Mesendoderm (in vitro differentiated cells): Measurements from ENCODE around the gene DMAP1.

Experiments
- DNase-seq: peaks from one replicate; pipeline ENCODE4 v3.0.0; 2013
- H2AK5ac ChIP-seq: 2 replicates; pipeline ENCODE4 v1.6.1; 2013; ENCODE audit warnings: low read length, inconsistent platforms
- H2BK120ac ChIP-seq: 2 replicates; pipeline ENCODE4 v1.6.1; 2013; ENCODE audit warnings: low read depth, mild to moderate bottlenecking, low read length, moderate library complexity, mixed read lengths
- H2BK15ac ChIP-seq: replicated peaks from 2 replicates; pipeline ENCODE4 v1.6.1; 2013; ENCODE audit warnings: low read depth, mild to moderate bottlenecking, moderate library complexity
- H2BK5ac ChIP-seq: 2 replicates; pipeline ENCODE4 v1.6.1; 2013; ENCODE audit warnings: low read length, inconsistent platforms
- H3K18ac ChIP-seq: 2 replicates; pipeline ENCODE4 v1.6.1; 2013; ENCODE audit warnings: mild to moderate bottlenecking, low read length, mixed read lengths
- H3K23ac ChIP-seq: one replicate; pipeline ENCODE4 v1.6.1; 2013; ENCODE audit warnings: low read length
- H3K27ac ChIP-seq: 2 replicates; pipeline ENCODE4 v1.5.1; 2013; ENCODE audit warnings: low read depth, mild to moderate bottlenecking, inconsistent platforms, low read length, moderate library complexity
- H3K27me3 ChIP-seq: 2 replicates; pipeline ENCODE4 v1.6.1; 2013; ENCODE audit warnings: low read length, control low read depth, mild to moderate bottlenecking, inconsistent platforms; ENCODE audit not compliant: insufficient read depth, poor library complexity
- H3K36me3 ChIP-seq: 2 replicates; pipeline ENCODE4 v1.6.1; 2013; ENCODE audit warnings: low read length, inconsistent platforms; ENCODE audit not compliant: control insufficient read depth, insufficient read depth
- H3K4ac ChIP-seq: one replicate; pipeline ENCODE4 v1.6.1; 2013; ENCODE audit warnings: low read depth, mild to moderate bottlenecking, low read length, moderate library complexity
- H3K4me1 ChIP-seq: 2 replicates; pipeline ENCODE4 v1.6.1; 2013; ENCODE audit warnings: low read depth, low read length, inconsistent platforms; ENCODE audit not compliant: control insufficient read depth
- H3K4me2 ChIP-seq: 2 replicates; pipeline ENCODE4 v1.6.1; 2013; ENCODE audit warnings: low read length
- H3K4me3 ChIP-seq: 2 replicates; pipeline ENCODE4 v1.5.1; 2013; ENCODE audit warnings: mild to moderate bottlenecking, low read length
- H3K56ac ChIP-seq: one replicate; pipeline ENCODE4 v1.6.1; 2013; ENCODE audit warnings: low read length
- H3K79me1 ChIP-seq: 2 replicates; pipeline ENCODE4 v1.6.1; 2013; ENCODE audit warnings: low read length, inconsistent platforms
- H3K79me2 ChIP-seq: 2 replicates; pipeline ENCODE4 v1.6.1; 2013; ENCODE audit warnings: mild to moderate bottlenecking, low read length; ENCODE audit not compliant: control insufficient read depth, insufficient read depth
- H3K9ac ChIP-seq: 2 replicates; pipeline ENCODE4 v1.6.1; 2013; ENCODE audit warnings: low read length, inconsistent platforms
- H4K5ac ChIP-seq: one replicate; pipeline ENCODE4 v1.6.1; 2013; ENCODE audit warnings: low read length
- H4K8ac ChIP-seq: one replicate; pipeline ENCODE4 v1.6.1; 2013; ENCODE audit warnings: low read depth, mild to moderate bottlenecking, control low read depth, low read length, moderate library complexity
- WGBS: extraction: QIAGEN DNeasy Blood & Tissue Kit; methylation state at CpG from one replicate; pipeline ENCODE4 v1.1.7; 2013; ENCODE audit warnings: low lambda C conversion rate, missing lambda C conversion rate; ENCODE audit not compliant: insufficient coverage; ENCODE audit errors: extremely low coverage; 5-methylcytosine and 5-hydroxymethylcytosine counted together

DMAP1 gene

DNA sequence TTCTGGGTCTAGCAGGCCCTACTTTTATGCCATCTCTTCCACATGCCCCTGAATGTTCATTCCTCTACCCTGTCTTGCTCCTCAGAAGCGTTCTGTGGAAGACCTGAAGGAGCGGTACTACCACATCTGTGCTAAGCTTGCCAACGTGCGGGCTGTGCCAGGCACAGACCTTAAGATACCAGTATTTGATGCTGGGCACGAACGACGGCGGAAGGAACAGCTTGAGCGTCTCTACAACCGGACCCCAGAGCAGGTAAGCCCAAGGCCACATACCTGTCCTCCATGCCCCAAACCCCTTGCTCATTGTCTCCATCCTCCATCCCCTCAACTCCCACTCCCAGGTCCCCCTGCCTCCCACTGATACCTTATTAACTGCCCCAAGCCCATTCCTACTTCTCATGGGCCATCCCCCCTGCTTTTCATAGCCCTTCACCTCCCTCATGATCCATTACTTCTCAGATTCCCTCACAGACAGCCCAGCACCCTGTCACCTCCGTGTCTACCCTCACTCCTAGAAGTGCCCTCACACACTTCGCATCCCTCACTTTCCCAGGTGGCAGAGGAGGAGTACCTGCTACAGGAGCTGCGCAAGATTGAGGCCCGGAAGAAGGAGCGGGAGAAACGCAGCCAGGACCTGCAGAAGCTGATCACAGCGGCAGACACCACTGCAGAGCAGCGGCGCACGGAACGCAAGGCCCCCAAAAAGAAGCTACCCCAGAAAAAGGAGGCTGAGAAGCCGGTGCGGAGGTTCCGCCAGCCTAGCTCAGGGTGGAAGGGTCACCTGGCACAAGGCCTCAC is 5.4 kb downstream of the DMAP1 start:
- no peak overlapping the region for H3K9ac ChIP-seq
- no peak overlapping the region for H3K4ac ChIP-seq
- no peak overlapping the region for H3K56ac ChIP-seq
- no peak overlapping the region for H2BK5ac ChIP-seq
- no peak for DNase-seq
- H3K79me2 ChIP-seq: peaks cover 4% of the 10 kb centered on the region
- no peak overlapping the region for H3K4me2 ChIP-seq
- H2AK5ac ChIP-seq: no peak overlapping the region
- H3K27ac ChIP-seq: no peak overlapping the region
- no peak overlapping the region for H4K5ac ChIP-seq
- peaks cover 10% of the 10 kb centered on the region for H3K36me3 ChIP-seq
- H3K79me1 ChIP-seq: peaks cover 7% of the 10 kb centered on the region
- no peak overlapping the region for H2BK120ac ChIP-seq
- no peak overlapping the region for H3K18ac ChIP-seq
- H3K4me3 ChIP-seq: no peak overlapping the region
- no peaks in the 10 kb centered on the region for H3K27me3 ChIP-seq
- no peak overlapping the region for H3K23ac ChIP-seq
- no peak overlapping the region for H4K8ac ChIP-seq
- no peak overlapping the region for H2BK15ac ChIP-seq
- H3K4me1 ChIP-seq: peaks cover 5% of the 10 kb centered on the region
- no CpG with 5 or more reads among the region's 24 CpGs for WGBS

DNA sequence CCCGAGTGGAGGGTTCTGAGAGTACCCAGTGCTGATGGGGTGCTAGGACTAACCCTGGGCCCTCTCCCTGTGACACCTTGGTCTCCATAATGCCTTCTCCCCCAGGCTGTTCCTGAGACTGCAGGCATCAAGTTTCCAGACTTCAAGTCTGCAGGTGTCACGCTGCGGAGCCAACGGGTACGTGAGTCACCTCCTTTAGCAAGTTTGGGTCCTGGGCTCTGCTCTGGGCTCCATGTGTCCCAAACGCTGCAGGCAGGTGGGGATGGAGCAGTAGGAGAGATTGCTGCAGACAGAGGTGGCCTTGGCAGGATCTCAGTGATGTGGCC is 6.0 kb downstream of the DMAP1 start:
- no peak overlapping the region for H3K4ac ChIP-seq
- H3K79me2 ChIP-seq: no peaks in the 10 kb centered on the region
- no peak overlapping the region for H4K8ac ChIP-seq
- no peaks in the 10 kb centered on the region for H3K4me1 ChIP-seq
- peaks cover 10% of the 10 kb centered on the region for H3K36me3 ChIP-seq
- H3K56ac ChIP-seq: no peak overlapping the region
- H2BK5ac ChIP-seq: no peak overlapping the region
- H3K27ac ChIP-seq: no peak overlapping the region
- H2BK120ac ChIP-seq: no peak overlapping the region
- no peak overlapping the region for H3K4me2 ChIP-seq
- no peak overlapping the region for H3K9ac ChIP-seq
- H3K18ac ChIP-seq: no peak overlapping the region
- WGBS: no CpG with 5 or more reads among the region's 6 CpGs
- H3K23ac ChIP-seq: no peak overlapping the region
- H2AK5ac ChIP-seq: no peak overlapping the region
- no peaks in the 10 kb centered on the region for H3K27me3 ChIP-seq
- H3K4me3 ChIP-seq: no peak overlapping the region
- no peak for DNase-seq
- H2BK15ac ChIP-seq: no peak overlapping the region
- H3K79me1 ChIP-seq: peaks cover 2% of the 10 kb centered on the region
- no peak overlapping the region for H4K5ac ChIP-seq

DNA sequence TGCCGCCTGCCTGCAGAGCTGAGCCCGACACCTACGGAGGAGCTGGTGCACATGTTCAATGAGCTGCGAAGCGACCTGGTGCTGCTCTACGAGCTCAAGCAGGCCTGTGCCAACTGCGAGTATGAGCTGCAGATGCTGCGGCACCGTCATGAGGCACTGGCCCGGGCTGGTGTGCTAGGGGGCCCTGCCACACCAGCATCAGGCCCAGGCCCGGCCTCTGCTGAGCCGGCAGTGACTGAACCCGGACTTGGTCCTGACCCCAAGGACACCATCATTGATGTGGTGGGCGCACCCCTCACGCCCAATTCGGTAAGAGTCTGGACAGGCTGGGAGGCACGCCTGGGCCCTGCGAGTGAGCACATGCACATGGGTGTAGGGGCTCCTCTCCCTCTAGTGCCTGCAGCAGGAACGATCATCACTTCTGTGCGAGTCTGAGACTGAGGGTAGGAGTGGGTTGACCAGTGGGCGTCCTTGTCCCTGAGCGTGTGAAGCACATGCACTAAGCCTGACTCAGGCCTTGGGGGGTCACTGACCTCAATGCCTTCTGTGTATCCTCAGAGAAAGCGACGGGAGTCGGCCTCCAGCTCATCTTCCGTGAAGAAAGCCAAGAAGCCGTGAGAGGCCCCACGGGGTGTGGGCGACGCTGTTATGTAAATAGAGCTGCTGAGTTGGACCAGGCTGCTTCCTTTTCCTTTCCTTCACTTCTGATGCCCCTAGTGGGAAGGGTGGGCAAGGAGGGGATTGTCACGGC is 6.9 kb downstream of the DMAP1 start:
- Histone ChIP-seq H3K36me3 (peaks cover 10% of the 10 kb centered on the region), H2BK120ac (no peak overlapping the region), H3K27me3 (no peaks in the 10 kb centered on the region), H2AK5ac (no peak overlapping the region), H3K4me2 (no peak overlapping the region), H3K9ac (no peak overlapping the region), H3K23ac (no peak overlapping the region), H3K4me3 (no peak overlapping the region), H3K79me2 (no peaks in the 10 kb centered on the region), H3K4me1 (no peaks in the 10 kb centered on the region), H3K79me1 (no peaks in the 10 kb centered on the region), H3K4ac (no peak overlapping the region), H3K27ac (no peak overlapping the region), H2BK5ac (no peak overlapping the region), H2BK15ac (no peak overlapping the region), H4K5ac (no peak overlapping the region), H4K8ac (no peak overlapping the region), H3K18ac (no peak overlapping the region), H3K56ac (no peak overlapping the region)
- DNase-seq: no peak
- WGBS: no CpG with 5 or more reads among the region's 31 CpGs

DNA sequence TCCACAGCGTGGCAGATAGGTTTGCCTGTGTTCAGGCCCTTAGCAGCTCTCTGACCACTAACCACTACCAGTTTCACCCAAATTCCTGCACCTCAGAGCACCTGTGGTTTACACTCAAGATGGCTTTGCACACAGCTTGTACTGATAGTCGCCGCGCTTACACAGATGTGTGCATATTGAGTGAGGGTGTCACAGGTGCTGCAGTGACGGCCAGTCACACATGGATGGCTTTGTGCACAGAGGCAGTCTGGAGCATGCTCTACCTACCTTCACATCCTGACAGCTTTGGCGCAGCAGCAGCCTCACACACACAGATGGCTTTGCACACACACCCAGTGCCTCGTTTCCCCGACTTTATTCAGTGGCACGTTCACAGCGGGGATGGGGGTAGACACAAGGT is 7.5 kb downstream of the DMAP1 start:
- no peaks in the 10 kb centered on the region for H3K79me1 ChIP-seq
- no peak overlapping the region for H3K9ac ChIP-seq
- no peak overlapping the region for H3K4me3 ChIP-seq
- H2BK120ac ChIP-seq: no peak overlapping the region
- peaks cover 10% of the 10 kb centered on the region for H3K36me3 ChIP-seq
- H2AK5ac ChIP-seq: no peak overlapping the region
- no peak overlapping the region for H3K27ac ChIP-seq
- H4K5ac ChIP-seq: no peak overlapping the region
- no peak for DNase-seq
- no peak overlapping the region for H3K4ac ChIP-seq
- no peak overlapping the region for H3K18ac ChIP-seq
- H3K4me2 ChIP-seq: no peak overlapping the region
- H2BK15ac ChIP-seq: no peak overlapping the region
- H3K4me1 ChIP-seq: no peaks in the 10 kb centered on the region
- no peaks in the 10 kb centered on the region for H3K79me2 ChIP-seq
- no peak overlapping the region for H3K23ac ChIP-seq
- WGBS: no CpG with 5 or more reads among the region's 10 CpGs
- H3K56ac ChIP-seq: no peak overlapping the region
- no peak overlapping the region for H2BK5ac ChIP-seq
- no peak overlapping the region for H4K8ac ChIP-seq
- H3K27me3 ChIP-seq: no peaks in the 10 kb centered on the region

DNA sequence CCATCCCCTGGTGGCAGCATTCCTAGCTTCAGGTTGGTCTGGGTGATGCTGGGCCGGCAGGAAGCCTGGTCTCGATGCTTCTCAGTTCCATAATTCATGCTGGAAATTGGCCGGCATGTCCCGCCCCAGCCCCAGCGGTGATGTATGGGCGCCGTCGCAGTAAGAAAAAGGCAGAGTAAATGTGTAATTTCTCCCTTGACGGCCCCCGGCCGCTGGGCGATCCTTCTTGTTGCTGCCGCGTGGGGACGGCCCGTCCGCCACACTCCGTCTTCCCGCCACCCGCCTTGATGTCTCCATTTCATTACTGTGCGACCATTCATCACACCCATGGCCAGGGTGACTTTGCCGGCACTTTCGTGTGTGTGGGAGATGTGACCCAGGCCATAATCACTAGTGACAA is 8.5 kb downstream of the DMAP1 start:
- no peaks in the 10 kb centered on the region for H3K79me2 ChIP-seq
- no peak overlapping the region for H4K8ac ChIP-seq
- no peak overlapping the region for H2AK5ac ChIP-seq
- no CpG with 5 or more reads among the region's 23 CpGs for WGBS
- no peaks in the 10 kb centered on the region for H3K79me1 ChIP-seq
- DNase-seq: no peak
- H3K4me2 ChIP-seq: no peak overlapping the region
- H3K18ac ChIP-seq: no peak overlapping the region
- H3K4me3 ChIP-seq: no peak overlapping the region
- no peak overlapping the region for H3K56ac ChIP-seq
- H3K23ac ChIP-seq: no peak overlapping the region
- H2BK120ac ChIP-seq: no peak overlapping the region
- H3K4ac ChIP-seq: no peak overlapping the region
- no peaks in the 10 kb centered on the region for H3K27me3 ChIP-seq
- H2BK15ac ChIP-seq: no peak overlapping the region
- H3K27ac ChIP-seq: no peak overlapping the region
- no peak overlapping the region for H2BK5ac ChIP-seq
- H3K36me3 ChIP-seq: peaks cover 12% of the 10 kb centered on the region
- H3K9ac ChIP-seq: no peak overlapping the region
- no peaks in the 10 kb centered on the region for H3K4me1 ChIP-seq
- no peak overlapping the region for H4K5ac ChIP-seq
